Retinal pigment epithelial cell (primary cell): ENCODE data around the gene SRGAP3.

Experiments used
- DNase-seq: peaks from one replicate; pipeline ENCODE4 v3.0.0-alpha.2; 2010; ENCODE audit warnings: low read depth
- H3K4me3 ChIP-seq: 2 replicates; pipeline ENCODE4 v1.5.1; 2011; ENCODE audit warnings: mild to moderate bottlenecking, low read length, control low read depth, moderate library complexity
- CTCF ChIP-seq: conservative IDR thresholded peaks from 2 replicates; pipeline ENCODE4 v1.5.1; 2011; ENCODE audit warnings: low read depth, low read length, control low read depth, inconsistent platforms

SRGAP3 gene

GRCh38 chr3:9211155-9211950 is 38.1 kb downstream of the SRGAP3 start:
- no peak overlapping the region for H3K4me3 ChIP-seq
- TF ChIP-seq CTCF = no peak
- DNase-seq = no peak

GRCh38 chr3:9209777-9210176 is 39.7 kb downstream of the SRGAP3 start:
- DNase-seq = no peak
- no peak for TF ChIP-seq CTCF
- H3K4me3 ChIP-seq = no peak overlapping the region

GRCh38 chr3:9208605-9209152 is 40.8 kb downstream of the SRGAP3 start:
- TF ChIP-seq CTCF = no peak
- H3K4me3 ChIP-seq = no peak overlapping the region
- DNase-seq = no peak

- no peak for TF ChIP-seq CTCF
- H3K4me3 ChIP-seq = no peak overlapping the region
- DNase-seq = no peak
Observed at GRCh38 chr3:9207116-9207763, 42.2 kb downstream of the SRGAP3 start.

- no peak for TF ChIP-seq CTCF
- no peak for DNase-seq
- no peak overlapping the region for H3K4me3 ChIP-seq
Observed at GRCh38 chr3:9206287-9206686, 43.2 kb downstream of the SRGAP3 start.

GRCh38 chr3:9205345-9206143 is 43.9 kb downstream of the SRGAP3 start:
- DNase-seq = no peak
- H3K4me3 ChIP-seq = no peak overlapping the region
- no peak for TF ChIP-seq CTCF
